Liver (tissue), 3 donors: ENCODE results near the gene OSBP2.

Source experiments
- ATF3 ChIP-seq: IDR thresholded peaks from 2 replicates; pipeline ENCODE4 v1.6.1; 2016; ENCODE audit warnings: antibody characterized with exemption
- CTCF ChIP-seq: fragments of 150-350 bp; IDR thresholded peaks from 2 replicates; pipeline ENCODE4 v1.5.1; 2017; ENCODE audit warnings: improper control_type of control experiment, low read depth, low read length; ENCODE audit not compliant: missing input control
- MAX ChIP-seq: IDR thresholded peaks from 2 replicates; pipeline ENCODE4 v1.6.1; 2016; ENCODE audit warnings: antibody characterized with exemption
- TAF1 ChIP-seq: conservative IDR thresholded peaks from 2 replicates; pipeline ENCODE4 v1.6.1; 2016; ENCODE audit warnings: antibody characterized with exemption, mild to moderate bottlenecking
- donor health status: healthy.
- donor health status: healthy.

- TF ChIP-seq CTCF (no peak), MAX (no peak), ATF3 (no peak), TAF1 (no peak)
These were observed 167.2 kb downstream of the OSBP2 start for GRCh38 chr22:30861688-30862552.
